ENCODE data around the gene FAM83E.

FAM83E gene

DNA sequence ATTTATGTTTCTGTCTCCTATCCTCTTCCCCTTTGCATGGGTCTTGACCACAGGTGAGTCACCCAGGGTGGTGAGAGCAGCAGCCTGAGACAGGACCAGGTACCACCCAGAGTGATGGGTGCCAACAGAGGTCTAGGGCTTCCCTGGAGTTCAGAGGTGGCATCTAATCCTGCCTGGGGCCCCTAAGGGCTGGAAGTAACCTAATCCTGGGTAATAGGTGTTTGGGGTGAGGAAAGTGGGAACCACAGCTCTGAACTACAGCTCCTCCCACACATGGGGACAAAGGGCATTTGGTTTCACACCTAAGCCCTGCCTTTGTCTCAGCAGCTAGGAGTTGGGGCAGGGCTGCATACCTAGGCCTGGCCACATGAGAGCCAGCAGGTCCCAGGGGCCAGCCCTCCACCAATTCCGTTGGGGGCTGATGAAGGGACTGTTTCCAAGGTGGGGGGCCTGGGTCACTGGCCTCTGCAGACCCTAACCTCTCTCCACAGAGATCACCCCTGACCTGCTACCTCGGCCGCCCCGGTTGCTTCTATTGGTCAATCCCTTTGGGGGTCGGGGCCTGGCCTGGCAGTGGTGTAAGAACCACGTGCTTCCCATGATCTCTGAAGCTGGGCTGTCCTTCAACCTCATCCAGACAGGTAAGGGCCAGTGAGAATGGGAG, 12.5 kb upstream of the FAM83E start:
- TF ChIP-seq, protein P1, sequence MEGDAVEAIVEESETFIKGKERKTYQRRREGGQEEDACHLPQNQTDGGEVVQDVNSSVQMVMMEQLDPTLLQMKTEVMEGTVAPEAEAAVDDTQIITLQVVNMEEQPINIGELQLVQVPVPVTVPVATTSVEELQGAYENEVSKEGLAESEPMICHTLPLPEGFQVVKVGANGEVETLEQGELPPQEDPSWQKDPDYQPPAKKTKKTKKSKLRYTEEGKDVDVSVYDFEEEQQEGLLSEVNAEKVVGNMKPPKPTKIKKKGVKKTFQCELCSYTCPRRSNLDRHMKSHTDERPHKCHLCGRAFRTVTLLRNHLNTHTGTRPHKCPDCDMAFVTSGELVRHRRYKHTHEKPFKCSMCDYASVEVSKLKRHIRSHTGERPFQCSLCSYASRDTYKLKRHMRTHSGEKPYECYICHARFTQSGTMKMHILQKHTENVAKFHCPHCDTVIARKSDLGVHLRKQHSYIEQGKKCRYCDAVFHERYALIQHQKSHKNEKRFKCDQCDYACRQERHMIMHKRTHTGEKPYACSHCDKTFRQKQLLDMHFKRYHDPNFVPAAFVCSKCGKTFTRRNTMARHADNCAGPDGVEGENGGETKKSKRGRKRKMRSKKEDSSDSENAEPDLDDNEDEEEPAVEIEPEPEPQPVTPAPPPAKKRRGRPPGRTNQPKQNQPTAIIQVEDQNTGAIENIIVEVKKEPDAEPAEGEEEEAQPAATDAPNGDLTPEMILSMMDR (IDR thresholded peaks at IDR 0.05; ENCODE audit: insufficient read depth, low read depth, low read length, missing control alignments) = no peak
- DNase-seq (ENCODE audit: low read depth) = no peak
- no peak overlapping the region for H3K4me3 ChIP-seq (ENCODE audit: low read depth, low read length)

DNA sequence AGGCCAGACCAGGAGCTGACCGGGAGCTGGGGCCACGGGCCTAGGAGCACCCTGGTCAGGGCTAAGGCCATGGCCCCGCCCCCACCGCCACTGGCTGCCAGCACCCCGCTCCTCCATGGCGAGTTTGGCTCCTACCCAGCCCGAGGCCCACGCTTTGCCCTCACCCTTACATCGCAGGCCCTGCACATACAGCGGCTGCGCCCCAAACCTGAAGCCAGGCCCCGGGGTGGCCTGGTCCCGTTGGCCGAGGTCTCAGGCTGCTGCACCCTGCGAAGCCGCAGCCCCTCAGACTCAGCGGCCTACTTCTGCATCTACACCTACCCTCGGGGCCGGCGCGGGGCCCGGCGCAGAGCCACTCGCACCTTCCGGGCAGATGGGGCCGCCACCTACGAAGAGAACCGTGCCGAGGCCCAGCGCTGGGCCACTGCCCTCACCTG, 11.0 kb upstream of the FAM83E start:
- H3K4me3 ChIP-seq (ENCODE audit: low read depth, low read length) = no peak overlapping the region
- TF ChIP-seq, protein P1 (IDR thresholded peaks at IDR 0.05; ENCODE audit: insufficient read depth, low read depth, low read length, missing control alignments) = no peak
- no peak for DNase-seq (ENCODE audit: low read depth)

DNA sequence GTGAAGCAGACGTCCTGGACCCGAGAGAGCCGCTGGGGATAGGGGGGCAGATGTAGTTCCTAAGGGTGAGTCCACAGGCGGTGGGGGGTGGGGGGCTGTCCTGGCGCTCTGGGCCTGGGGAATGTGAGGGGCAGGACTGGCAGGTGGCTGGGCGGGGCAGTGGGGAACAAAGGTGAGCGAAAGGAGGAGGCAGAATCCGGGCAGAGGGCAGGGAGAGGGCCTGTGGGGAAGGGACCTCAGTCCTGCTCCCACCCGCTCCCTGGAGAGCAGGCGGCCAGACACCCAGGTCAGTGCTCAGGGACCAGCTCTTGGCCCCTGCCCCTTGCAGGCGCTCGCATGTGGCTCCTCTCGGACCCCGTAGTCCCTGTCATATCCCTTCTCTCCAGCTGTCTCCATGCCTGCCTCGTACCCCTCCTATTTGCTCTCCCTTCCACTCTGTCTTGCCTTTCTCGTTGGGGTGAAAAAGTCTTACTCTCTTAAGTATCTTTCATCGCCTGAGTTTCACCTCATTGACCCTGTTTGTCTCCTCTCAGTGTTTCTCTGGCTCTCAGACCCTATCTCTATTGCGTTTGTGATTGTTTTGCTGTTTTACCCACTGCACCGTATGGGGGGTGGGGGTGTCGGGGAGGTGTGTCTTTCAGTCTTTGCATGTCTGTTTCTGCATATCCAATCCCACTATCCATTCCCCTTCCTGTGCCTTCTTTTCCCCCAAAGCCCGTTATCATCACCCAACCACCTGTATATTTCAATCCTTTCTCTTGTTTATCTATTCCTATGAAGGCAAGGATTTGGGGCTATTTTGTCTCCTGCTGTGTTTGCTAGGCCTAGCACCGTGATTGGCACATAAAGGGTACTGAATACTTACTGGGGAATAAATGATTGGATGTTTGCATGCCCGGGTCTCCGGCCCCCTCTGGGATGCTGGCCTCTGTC, 10.2 kb upstream of the FAM83E start:
- TF ChIP-seq, protein P1 (IDR thresholded peaks at IDR 0.05; ENCODE audit: insufficient read depth, low read depth, low read length, missing control alignments) = no peak
- peak overlapping the region; percentile 47 for H3K4me3 ChIP-seq (ENCODE audit: low read depth, low read length)
- DNase-seq (ENCODE audit: low read depth) = no peak

DNA sequence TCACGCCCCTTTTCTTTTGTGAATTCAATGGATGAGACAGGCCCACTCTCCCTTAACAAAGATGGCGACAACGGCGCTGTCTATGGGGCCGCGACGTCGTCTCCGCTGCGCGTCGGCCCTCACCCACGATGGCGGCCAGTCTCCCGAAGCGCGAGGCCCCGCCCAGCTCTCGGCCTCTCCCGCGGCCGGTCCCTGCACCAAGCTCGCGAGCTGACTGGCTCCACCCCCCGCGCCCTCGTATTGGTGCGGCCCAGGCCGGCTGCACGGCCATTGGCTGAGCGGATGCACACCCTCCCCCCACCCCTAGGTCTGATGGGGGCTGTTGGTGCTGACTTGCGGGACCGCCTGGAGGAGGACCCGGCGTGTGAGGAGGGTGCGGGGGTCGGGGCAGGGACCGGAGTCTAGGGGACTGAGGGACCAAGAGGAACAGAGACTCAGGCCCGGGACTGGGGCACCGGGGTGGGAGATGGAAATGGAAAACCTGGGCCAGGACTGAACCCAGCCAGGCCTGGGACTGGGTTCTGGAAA, 9.3 kb upstream of the FAM83E start:
- TF ChIP-seq, protein P1 (IDR thresholded peaks at IDR 0.05; ENCODE audit: insufficient read depth, low read depth, low read length, missing control alignments) = no peak
- peak; percentile 98 for DNase-seq (ENCODE audit: low read depth)
- H3K4me3 ChIP-seq (ENCODE audit: low read depth, low read length) = peak overlapping the region; percentile 47

DNA sequence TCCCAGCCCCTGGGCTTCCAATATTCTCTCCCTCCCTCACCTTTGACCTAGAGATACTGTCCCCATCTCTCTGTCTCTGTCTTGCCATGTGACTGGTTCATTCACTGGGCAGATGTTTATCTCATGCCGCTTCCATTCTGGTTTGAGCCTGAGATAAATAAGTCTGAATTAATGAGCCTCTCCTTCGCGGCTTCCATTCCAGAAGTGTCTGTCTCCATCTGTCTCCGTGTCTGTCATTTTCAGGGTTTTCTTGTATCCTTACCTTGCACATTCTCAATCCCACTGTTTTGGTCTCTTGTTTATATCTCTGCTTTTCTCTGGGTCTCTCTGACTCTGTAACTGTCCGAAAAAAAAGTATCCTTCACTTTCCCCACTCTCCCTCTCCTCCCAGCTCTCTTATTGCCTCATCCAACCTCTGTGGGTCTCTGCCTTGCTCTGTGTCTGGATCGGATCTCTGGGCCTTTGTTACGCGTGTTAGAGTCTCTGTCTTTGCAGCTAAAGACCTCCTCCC, 8.7 kb upstream of the FAM83E start:
- DNase-seq (ENCODE audit: low read depth) = no peak
- peak overlapping the region; percentile 43 for H3K4me3 ChIP-seq (ENCODE audit: low read depth, low read length)

More for the DNA sequence above, 8.7 kb upstream of the FAM83E start:
- TF ChIP-seq, protein P1 (IDR thresholded peaks at IDR 0.05; ENCODE audit: insufficient read depth, low read depth, low read length, missing control alignments) = no peak

Measured in GM12865 (cell line).